GM18873 (cell line): Measurements from ENCODE around the gene ADAM8.
"Not testable (repeated sequence)": the region's sequence is repeated elsewhere in the genome, so short reads cannot be mapped to it uniquely, and the experiment has no call there.

Experiments used
- ATAC-seq: cut with Tn5 transposase; IDR thresholded peaks from one replicate; pipeline ENCODE4 v1.9.1; 2021; ENCODE audit warnings: mild to moderate bottlenecking, moderate library complexity, moderate number of reproducible peaks; ENCODE audit not compliant: unreplicated experiment, low FRiP score

The ADAM8 gene

GRCh38 chr10:133276435-133277201 lies at the start of gene ADAM8:
Gene ADAM8 (minus strand): TSS chr10:133276868. CDS start chr10:133276817, 51 bp downstream.
- no peak for ATAC-seq

GRCh38 chr10:133326223-133326551 lies 49.5 kb upstream of the ADAM8 start:
- ATAC-seq: no peak

- no peak for ATAC-seq
These were observed 49.0 kb upstream of the ADAM8 start for GRCh38 chr10:133325440-133326222.

GRCh38 chr10:133324857-133325260 lies 48.2 kb upstream of the ADAM8 start:
- ATAC-seq: no peak

- no peak for ATAC-seq
These were observed 47.6 kb upstream of the ADAM8 start for GRCh38 chr10:133324198-133324792.

- ATAC-seq: not testable (repeated sequence)
These were observed 45.5 kb upstream of the ADAM8 start for GRCh38 chr10:133322064-133322709.

GRCh38 chr10:133320852-133321422 lies 44.3 kb upstream of the ADAM8 start:
- not testable (repeated sequence) for ATAC-seq

GRCh38 chr10:133318494-133319127 lies 41.9 kb upstream of the ADAM8 start:
- ATAC-seq: no peak

- ATAC-seq: no peak
These were observed 40.1 kb upstream of the ADAM8 start for GRCh38 chr10:133316732-133317131.

- ATAC-seq: no peak
These were observed 39.6 kb upstream of the ADAM8 start for GRCh38 chr10:133316266-133316665.

- ATAC-seq: no peak
These were observed 39.2 kb upstream of the ADAM8 start for GRCh38 chr10:133315847-133316246.

GRCh38 chr10:133314911-133315310 lies 38.2 kb upstream of the ADAM8 start:
- no peak for ATAC-seq

- no peak for ATAC-seq
These were observed 36.5 kb upstream of the ADAM8 start for GRCh38 chr10:133313192-133313591.

- ATAC-seq: no peak
These were observed 36.1 kb upstream of the ADAM8 start for GRCh38 chr10:133312769-133313145.

- ATAC-seq: no peak
These were observed 35.5 kb upstream of the ADAM8 start for GRCh38 chr10:133312016-133312768.

GRCh38 chr10:133311570-133311969 lies 34.9 kb upstream of the ADAM8 start:
- no peak for ATAC-seq

GRCh38 chr10:133310789-133311188 lies 34.1 kb upstream of the ADAM8 start:
- no peak for ATAC-seq

GRCh38 chr10:133310399-133310755 lies 33.7 kb upstream of the ADAM8 start:
- no peak for ATAC-seq

- ATAC-seq: no peak
These were observed 33.2 kb upstream of the ADAM8 start for GRCh38 chr10:133309720-133310398.
